SK-N-SH (cell line): ENCODE results near the gene HHIP. TPM values are rescaled to one million over a fixed set of nuclear protein-coding genes. Genes with fewer than 3 reads are reported as not detected.

Experiments
- CTCF ChIA-PET: fragments of 300-600, 350-600 bp; formaldehyde crosslinking; extraction: SDS; loops from one replicate; lab custom pipeline; 2021; lab: Yijun Ruan, JAX
- POLR2A ChIA-PET: fragments of 350-600 bp; sonication (Branson Sonifier 250); formaldehyde crosslinking; extraction: SDS; loops from one replicate; lab custom pipeline; 2020; ENCODE audit warnings: antibody characterized with exemption, inconsistent platforms; lab: Yijun Ruan, JAX
- DNase-seq: peaks from one replicate; pipeline ENCODE4 v3.0.0; 2012
- H2AFZ ChIP-seq: fragments of 200-600 bp; sonication (generic); 2 replicates; pipeline ENCODE4 v1.8.1; 2016; ENCODE audit warnings: antibody characterized with exemption, mild to moderate bottlenecking, low read depth
- H3F3A ChIP-seq: fragments of 200-600 bp; sonication (generic); replicated peaks from 2 replicates; pipeline ENCODE3; 2016; ENCODE audit warnings: antibody characterized with exemption, mild to moderate bottlenecking; ENCODE audit not compliant: insufficient read depth
- H3K27ac ChIP-seq, 2 experiments: fragments of 200-500 bp in 1 of 2; fragments of 200-600 bp in 1 of 2; sonication (Bioruptor generic) in 1 of 2; sonication (generic), shearing (Covaris generic) in 1 of 2; 2 replicates each; pipeline versions ENCODE4 v1.5.1 to v1.6.1; 2014 to 2016; ENCODE audit warnings: low read depth in 2 of 2, inconsistent platforms in 1 of 2, low read length in 1 of 2, mild to moderate bottlenecking in 1 of 2, mixed read lengths in 1 of 2
- H3K27me3 ChIP-seq: fragments of 200-600 bp; sonication (generic), shearing (Covaris generic); 2 replicates; pipeline ENCODE4 v1.6.1; 2016; ENCODE audit warnings: mixed run types; ENCODE audit not compliant: insufficient read depth
- H3K36me3 ChIP-seq, 2 experiments: fragments of 200-500 bp in 1 of 2; fragments of 200-600 bp in 1 of 2; sonication (Bioruptor generic) in 1 of 2; sonication (generic) in 1 of 2; replicated peaks in 1 of 2; 2 replicates each; pipeline versions ENCODE3 to v1.5.1; 2014 to 2016; ENCODE audit warnings: low read length in 1 of 2, mild to moderate bottlenecking in 1 of 2; ENCODE audit not compliant: insufficient read depth in 2 of 2, control insufficient read depth in 1 of 2
- H3K4me1 ChIP-seq, 2 experiments: fragments of 200-500 bp in 1 of 2; fragments of 200-600 bp in 1 of 2; sonication (Bioruptor generic) in 1 of 2; sonication (generic), shearing (Covaris generic) in 1 of 2; 2 replicates each; pipeline versions ENCODE4 v1.5.1 to v1.6.1; 2014 to 2016; ENCODE audit warnings: low read depth in 1 of 2, low read length in 1 of 2, mixed run types in 1 of 2; ENCODE audit not compliant: insufficient read depth in 2 of 2, control insufficient read depth in 1 of 2
- H3K4me2 ChIP-seq: fragments of 200-600 bp; sonication (generic), shearing (Covaris generic); 2 replicates; pipeline ENCODE4 v1.6.1; 2017; ENCODE audit warnings: mixed run types
- H3K4me3 ChIP-seq, 2 experiments: fragments of 200-500 bp in 1 of 2; fragments of 200-600 bp in 1 of 2; sonication (Bioruptor generic) in 1 of 2; sonication (generic), shearing (Covaris generic) in 1 of 2; 2 replicates each; pipeline versions ENCODE4 v1.5.1 to v1.8.1; 2014 to 2016; ENCODE audit warnings: low read depth in 2 of 2, inconsistent platforms in 1 of 2, low read length in 1 of 2, mild to moderate bottlenecking in 1 of 2, mixed read lengths in 1 of 2, moderate library complexity in 1 of 2
- H3K79me2 ChIP-seq: fragments of 200-600 bp; sonication (generic); 2 replicates; pipeline ENCODE4 v1.8.1; 2017; ENCODE audit warnings: mild to moderate bottlenecking; ENCODE audit not compliant: insufficient read depth
- H3K9ac ChIP-seq: fragments of 200-600 bp; sonication (generic); 2 replicates; pipeline ENCODE4 v1.6.1; 2017; ENCODE audit warnings: mixed run types
- H3K9me2 ChIP-seq: fragments of 200-600 bp; sonication (generic); 2 replicates; pipeline ENCODE4 v1.6.1; 2017; ENCODE audit warnings: mixed run types
- H3K9me3 ChIP-seq: fragments of 200-600 bp; sonication (generic); 2 replicates; pipeline ENCODE4 v1.6.1; 2017; ENCODE audit warnings: mixed run types, mild to moderate bottlenecking, moderate library complexity
- H4K20me1 ChIP-seq: fragments of 200-600 bp; sonication (generic); 2 replicates; pipeline ENCODE4 v1.6.1; 2017; ENCODE audit warnings: mild to moderate bottlenecking, mixed run types; ENCODE audit not compliant: insufficient read depth
- ELF1 ChIP-seq: IDR thresholded peaks from 2 replicates; pipeline ENCODE4 v1.4.0; 2012
- EP300 ChIP-seq, 2 experiments: IDR thresholded peaks; 2 replicates each; pipeline versions ENCODE4 v1.4.0 to v1.6.1; 2012; ENCODE audit warnings: borderline replicate concordance in 1 of 2, low read depth in 1 of 2, low read length in 1 of 2
- FOXM1 ChIP-seq: IDR thresholded peaks from 2 replicates; pipeline ENCODE4 v1.4.0; 2012; ENCODE audit warnings: low read depth, mild to moderate bottlenecking
- JUND ChIP-seq: IDR thresholded peaks from 2 replicates; pipeline ENCODE4 v1.4.0; 2012
- NFIC ChIP-seq: IDR thresholded peaks from 2 replicates; pipeline ENCODE4 v1.4.0; 2012; ENCODE audit warnings: borderline replicate concordance
- NRF1 ChIP-seq: IDR thresholded peaks from 2 replicates; pipeline ENCODE4 v1.6.1; 2012; ENCODE audit warnings: low read depth, mild to moderate bottlenecking, low read length
- PBX3 ChIP-seq: IDR thresholded peaks from 2 replicates; pipeline ENCODE4; 2012
- RCOR1 ChIP-seq: fragments of 150-350 bp; IDR thresholded peaks from 2 replicates; pipeline ENCODE4 v1.6.1; 2017; ENCODE audit warnings: antibody characterized with exemption, low read length
- RFX5 ChIP-seq: IDR thresholded peaks from 2 replicates; pipeline ENCODE4 v1.6.1; 2012; ENCODE audit warnings: mild to moderate bottlenecking, improper control_type of control experiment, low read length
- TAF1 ChIP-seq: IDR thresholded peaks from 2 replicates; pipeline ENCODE4 v1.6.1; 2012; ENCODE audit warnings: low read depth, mild to moderate bottlenecking, low read length, moderate library complexity, borderline replicate concordance
- TCF12 ChIP-seq: IDR thresholded peaks from 2 replicates; pipeline ENCODE4 v1.4.0; 2012
- TEAD4 ChIP-seq: IDR thresholded peaks from 2 replicates; pipeline ENCODE4 v1.4.0; 2012; ENCODE audit warnings: mild to moderate bottlenecking, borderline replicate concordance; ENCODE audit not compliant: insufficient read depth
- YY1 ChIP-seq: IDR thresholded peaks from 2 replicates; pipeline ENCODE4 v1.4.0; 2012; ENCODE audit warnings: low read depth, mild to moderate bottlenecking
- WGBS: methylation state at CpG from one replicate; pipeline ENCODE4 v1.1.6; 2017; ENCODE audit warnings: low lambda C conversion rate; 5-methylcytosine and 5-hydroxymethylcytosine counted together
- polyA plus RNA-seq, 3 experiments: library from polyadenylated mRNA; depleted of rRNA; stranded (reverse); fragments of >200 nt; gene quantifications; 2 replicates each; pipeline ENCODE4 v1.2.3, GENCODE V29; 2012

HHIP gene
- polyA plus RNA-seq, 1 of the 3 experiments (the other 2 are of a cell fraction): 3.5 TPM

GRCh38 chr4:144705601-144706590 is 59.9 kb downstream of the HHIP start:
- TF ChIP-seq RFX5: no peak
- TF ChIP-seq TCF12: no peak
- TF ChIP-seq YY1: no peak
- no peak for TF ChIP-seq EP300 (IDR thresholded peaks at IDR 0.05; ENCODE audit: borderline replicate concordance in 1 of 2, low read depth in 1 of 2, low read length in 1 of 2)
- ChIA-PET POLR2A (no interaction called here), CTCF (no interaction called here)
- no peak overlapping the region for H3K4me2 ChIP-seq
- WGBS: 9% methylated on average over 6 of the region's 6 CpGs
- peaks cover 0 to 14% of the 10 kb centered on the region in 2 experiments; a peak in 2 of 4 replicates for H3K4me1 ChIP-seq
- H3K79me2 ChIP-seq: no peaks in the 10 kb centered on the region
- no peak for DNase-seq
- H3F3A ChIP-seq: peaks cover 30% of the 10 kb centered on the region
- H2AFZ ChIP-seq: no peak overlapping the region
- H3K4me3 ChIP-seq: no peak overlapping the region
- H3K27ac ChIP-seq: peak overlapping the region in 1 of 2 experiments; percentile 20; a peak in 2 of 4 replicates
- no peaks in the 10 kb centered on the region for H4K20me1 ChIP-seq
- no peaks in the 10 kb centered on the region for H3K9me3 ChIP-seq
- H3K9ac ChIP-seq: no peak overlapping the region
- H3K27me3 ChIP-seq: no peaks in the 10 kb centered on the region
- no peaks in the 10 kb centered on the region for H3K9me2 ChIP-seq
- H3K36me3 ChIP-seq: peaks cover 0 to 6% of the 10 kb centered on the region in 2 experiments

- no peak overlapping the region for H2AFZ ChIP-seq
- peaks cover 21% of the 10 kb centered on the region for H3F3A ChIP-seq
- no peaks in the 10 kb centered on the region; a peak in 1 of 4 replicates for H3K4me1 ChIP-seq
- peak overlapping the region; percentile 12 for H3K4me2 ChIP-seq
- H4K20me1 ChIP-seq: no peaks in the 10 kb centered on the region
- H3K9me2 ChIP-seq: no peaks in the 10 kb centered on the region
- 13% methylated on average over 2 of the region's 2 CpGs for WGBS
- no peak for DNase-seq
- H3K9ac ChIP-seq: no peak overlapping the region
- POLR2A ChIA-PET: no interaction called here
- H3K4me3 ChIP-seq: no peak overlapping the region
- no peaks in the 10 kb centered on the region for H3K9me3 ChIP-seq
- no peaks in the 10 kb centered on the region for H3K27me3 ChIP-seq
- CTCF ChIA-PET: interaction anchor here (0.6 kb wide), 1 partner anchor 22 kb away, joined by 3 read pairs; no protein-coding TSS in a partner anchor
- peak overlapping the region in 1 of 2 experiments; percentile 77; a peak in 2 of 4 replicates for H3K27ac ChIP-seq
- TF ChIP-seq TCF12: peak; percentile 67
- peak; percentile 43; the same call in 1 of the 2 replicates for TF ChIP-seq NFIC
- peak; percentile 50; the same call in 1 of the 2 replicates for TF ChIP-seq JUND
- no peak for TF ChIP-seq TAF1
- peak; percentile 60 for TF ChIP-seq PBX3
- TF ChIP-seq RCOR1: no peak
- TF ChIP-seq ELF1: no peak
- 0 out of 2 replicates have a peak, but pooled peaks have one; percentile 39 for TF ChIP-seq TEAD4
- no peak for TF ChIP-seq FOXM1
- TF ChIP-seq NRF1: no peak
- no peak for TF ChIP-seq YY1
- TF ChIP-seq EP300 (IDR thresholded peaks at IDR 0.05; ENCODE audit: borderline replicate concordance in 1 of 2, low read depth in 1 of 2, low read length in 1 of 2): peak in 1 of 2 experiments; percentile 52; a peak in 1 of 4 replicates
- peaks cover 0 to 6% of the 10 kb centered on the region in 2 experiments for H3K36me3 ChIP-seq
- H3K79me2 ChIP-seq: no peaks in the 10 kb centered on the region
Measured at GRCh38 chr4:144709159-144709558, 63.2 kb downstream of the HHIP start.
